Measurements from ENCODE around the gene THRSP. TPM values are rescaled to one million over a fixed set of nuclear protein-coding genes. Genes with fewer than 3 reads are reported as not detected.

Gene THRSP
- total and polyA plus RNA-seq, 2 of the 4 experiments (the other 2 are of a cell fraction) = not detected

DNA sequence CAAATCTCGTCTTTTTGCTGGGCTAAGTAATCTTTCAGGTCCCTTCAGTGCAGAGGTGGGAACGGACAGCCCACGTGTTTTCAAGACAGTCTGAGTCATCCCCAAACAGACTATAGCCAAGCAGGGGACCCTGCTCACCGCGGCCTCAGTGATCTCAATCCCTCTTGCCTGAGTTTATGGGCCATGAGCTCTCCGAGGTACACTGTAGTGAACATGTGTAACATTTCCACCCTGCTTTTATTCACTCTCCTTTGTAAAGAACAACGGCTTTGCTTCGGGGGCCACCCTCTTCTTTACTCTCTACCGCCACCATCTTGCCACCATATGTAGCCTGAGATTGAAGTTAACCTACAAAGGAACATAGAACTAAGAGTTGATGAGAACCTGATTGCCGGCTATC is 29.0 kb upstream of the THRSP start:
- peaks cover 10% of the 10 kb centered on the region; the same call in 1 of the 2 replicates for H3K9me1 ChIP-seq (ENCODE audit: insufficient read depth, low read length)
- H3K18ac ChIP-seq (ENCODE audit: low read depth, low read length) = no peak overlapping the region
- no peak overlapping the region for H2BK5ac ChIP-seq (ENCODE audit: low read depth, low read length, poor library complexity, severe bottlenecking)
- H4K8ac ChIP-seq (ENCODE audit: low read depth in 2 of 2, low read length in 2 of 2) = no peak overlapping the region
- BruUV-seq (replicated peaks) = no TSS peak
- H4K91ac ChIP-seq (ENCODE audit: insufficient read depth, low read depth, low read length) = no peak overlapping the region
- ChIA-PET CTCF (no interaction called here), POLR2A (ENCODE audit: unreplicated experiment) (no interaction called here)
- H3K27ac ChIP-seq (ENCODE audit: insufficient read depth, low read length) = no peak overlapping the region
- no peak overlapping the region for H2BK15ac ChIP-seq (ENCODE audit: low read depth, low read length)
- H3K56ac ChIP-seq (ENCODE audit: extremely low read depth, insufficient read depth, low read length) = no peak overlapping the region
- H3K4me1 ChIP-seq (ENCODE audit: control insufficient read depth, insufficient read depth, low read length) = peaks cover 3% of the 10 kb centered on the region; the same call in 1 of the 2 replicates
- 100% methylated on average over 1 of the region's 10 CpGs; no CpG with 5 or more reads in 1 of the 2 experiments for WGBS, 2 experiments (ENCODE audit: extremely low coverage in 2 of 2, insufficient read length in 1 of 2)
- H3K4me2 ChIP-seq (ENCODE audit: low read depth, low read length) = no peak overlapping the region
- DNase-seq (no peak), ATAC-seq (ENCODE audit: low read depth) (no peak)
- H2AK5ac ChIP-seq (ENCODE audit: low read depth, low read length) = no peak overlapping the region
- no peak overlapping the region for H3K9ac ChIP-seq (ENCODE audit: low read depth, low read length)
- no peak overlapping the region for H2BK120ac ChIP-seq (ENCODE audit: low read depth, low read length)
- H3K27me3 ChIP-seq (ENCODE audit: control insufficient read depth, insufficient read depth, low read length) = no peaks in the 10 kb centered on the region
- H3K4me3 ChIP-seq (ENCODE audit: insufficient read depth, low read depth, low read length) = no peak overlapping the region
- H3K79me1 ChIP-seq (ENCODE audit: low read depth in 1 of 2, low read length in 2 of 2) = 0 out of 4 replicates have a peak, but pooled peaks cover 0 to 4% of the 10 kb centered on the region in 2 experiments
- no peak overlapping the region for H2AFZ ChIP-seq (replicated peaks; ENCODE audit: low read length, poor library complexity)
- H3K14ac ChIP-seq (replicated peaks; ENCODE audit: low read depth, low read length) = no peak overlapping the region
- in situ Hi-C loops (cut with MboI; ENCODE audit: low sequenced_read_pairs) (no loop called here), dilution Hi-C loops (cut with HindIII; ENCODE audit: low sequenced_read_pairs, unreplicated experiment) (no loop called here), intact Hi-C loops (cut with micrococcal nuclease) (no loop called here)
- H3K36me3 ChIP-seq (ENCODE audit: control insufficient read depth, insufficient read depth, low read length) = no peaks in the 10 kb centered on the region
- no peak overlapping the region for H3K23ac ChIP-seq (ENCODE audit: low read depth, low read length)
- no peak overlapping the region for H4K5ac ChIP-seq (ENCODE audit: low read depth, low read length)
- no peak overlapping the region for H2AK9ac ChIP-seq (replicated peaks; ENCODE audit: low read depth, low read length, poor library complexity)
- TF ChIP-seq CEBPB (IDR thresholded peaks at IDR 0.05; ENCODE audit: low read depth, low read length) (no peak), CHD1 (IDR thresholded peaks at IDR 0.05; ENCODE audit: low read depth, low read length) (no peak), FOS (IDR thresholded peaks at IDR 0.05; ENCODE audit: low read depth, low read length) (no peak), RFX5 (IDR thresholded peaks at IDR 0.05; ENCODE audit: low read depth, low read length) (no peak), POLR2A (IDR thresholded peaks at IDR 0.05; ENCODE audit: low read depth, low read length) (no peak), MAFK (IDR thresholded peaks at IDR 0.05; ENCODE audit: low read depth, low read length) (no peak), MXI1 (IDR thresholded peaks at IDR 0.05; ENCODE audit: borderline replicate concordance, low read depth, low read length) (no peak), RCOR1 (IDR thresholded peaks at IDR 0.05; ENCODE audit: insufficient replicate concordance, low read length) (no peak), MAZ (IDR thresholded peaks at IDR 0.05; ENCODE audit: borderline replicate concordance, low read depth, low read length) (no peak), BHLHE40 (IDR thresholded peaks at IDR 0.05; ENCODE audit: low read depth, low read length) (no peak), SMC3 (IDR thresholded peaks at IDR 0.05; ENCODE audit: low read depth, low read length) (no peak), RAD21 (IDR thresholded peaks at IDR 0.05; ENCODE audit: low read length) (no peak), NFE2L2 (IDR thresholded peaks at IDR 0.05; ENCODE audit: low read depth, low read length) (no peak)
- TF ChIP-seq, protein P1, sequence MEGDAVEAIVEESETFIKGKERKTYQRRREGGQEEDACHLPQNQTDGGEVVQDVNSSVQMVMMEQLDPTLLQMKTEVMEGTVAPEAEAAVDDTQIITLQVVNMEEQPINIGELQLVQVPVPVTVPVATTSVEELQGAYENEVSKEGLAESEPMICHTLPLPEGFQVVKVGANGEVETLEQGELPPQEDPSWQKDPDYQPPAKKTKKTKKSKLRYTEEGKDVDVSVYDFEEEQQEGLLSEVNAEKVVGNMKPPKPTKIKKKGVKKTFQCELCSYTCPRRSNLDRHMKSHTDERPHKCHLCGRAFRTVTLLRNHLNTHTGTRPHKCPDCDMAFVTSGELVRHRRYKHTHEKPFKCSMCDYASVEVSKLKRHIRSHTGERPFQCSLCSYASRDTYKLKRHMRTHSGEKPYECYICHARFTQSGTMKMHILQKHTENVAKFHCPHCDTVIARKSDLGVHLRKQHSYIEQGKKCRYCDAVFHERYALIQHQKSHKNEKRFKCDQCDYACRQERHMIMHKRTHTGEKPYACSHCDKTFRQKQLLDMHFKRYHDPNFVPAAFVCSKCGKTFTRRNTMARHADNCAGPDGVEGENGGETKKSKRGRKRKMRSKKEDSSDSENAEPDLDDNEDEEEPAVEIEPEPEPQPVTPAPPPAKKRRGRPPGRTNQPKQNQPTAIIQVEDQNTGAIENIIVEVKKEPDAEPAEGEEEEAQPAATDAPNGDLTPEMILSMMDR (conservative IDR thresholded peaks at IDR 0.05; ENCODE audit: low read depth, low read length) = no peak
- TF ChIP-seq, protein P2, sequence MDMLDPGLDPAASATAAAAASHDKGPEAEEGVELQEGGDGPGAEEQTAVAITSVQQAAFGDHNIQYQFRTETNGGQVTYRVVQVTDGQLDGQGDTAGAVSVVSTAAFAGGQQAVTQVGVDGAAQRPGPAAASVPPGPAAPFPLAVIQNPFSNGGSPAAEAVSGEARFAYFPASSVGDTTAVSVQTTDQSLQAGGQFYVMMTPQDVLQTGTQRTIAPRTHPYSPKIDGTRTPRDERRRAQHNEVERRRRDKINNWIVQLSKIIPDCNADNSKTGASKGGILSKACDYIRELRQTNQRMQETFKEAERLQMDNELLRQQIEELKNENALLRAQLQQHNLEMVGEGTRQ (IDR thresholded peaks at IDR 0.05; ENCODE audit: low read depth, low read length) = no peak
- TF ChIP-seq, protein P3, sequence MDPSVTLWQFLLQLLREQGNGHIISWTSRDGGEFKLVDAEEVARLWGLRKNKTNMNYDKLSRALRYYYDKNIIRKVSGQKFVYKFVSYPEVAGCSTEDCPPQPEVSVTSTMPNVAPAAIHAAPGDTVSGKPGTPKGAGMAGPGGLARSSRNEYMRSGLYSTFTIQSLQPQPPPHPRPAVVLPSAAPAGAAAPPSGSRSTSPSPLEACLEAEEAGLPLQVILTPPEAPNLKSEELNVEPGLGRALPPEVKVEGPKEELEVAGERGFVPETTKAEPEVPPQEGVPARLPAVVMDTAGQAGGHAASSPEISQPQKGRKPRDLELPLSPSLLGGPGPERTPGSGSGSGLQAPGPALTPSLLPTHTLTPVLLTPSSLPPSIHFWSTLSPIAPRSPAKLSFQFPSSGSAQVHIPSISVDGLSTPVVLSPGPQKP (IDR thresholded peaks at IDR 0.05; ENCODE audit: borderline replicate concordance, low read depth, low read length) = no peak
- no peaks in the 10 kb centered on the region for H3K9me3 ChIP-seq (ENCODE audit: control insufficient read depth, insufficient read depth, low read length)
- H4K20me1 ChIP-seq (ENCODE audit: insufficient read depth, low read length) = no peaks in the 10 kb centered on the region
- no peak overlapping the region for H2BK20ac ChIP-seq (ENCODE audit: low read depth, low read length)
- no peak overlapping the region for H3K4ac ChIP-seq (ENCODE audit: low read depth, low read length)

All from IMR-90 (cell line).